ENCODE data around the gene SMC3. TPM values are rescaled to one million over a fixed set of nuclear protein-coding genes. Genes with fewer than 3 reads are reported as not detected.
A peak's percentile ranks its signal among the peaks of the same experiment; 100 is the strongest.
"Not testable (repeated sequence)": the region's sequence is repeated elsewhere in the genome, so short reads cannot be mapped to it uniquely, and the experiment has no call there.

Gene SMC3
- total RNA-seq, 2 experiments from 2014 or later: 81.3 to 86.8 TPM

DNA sequence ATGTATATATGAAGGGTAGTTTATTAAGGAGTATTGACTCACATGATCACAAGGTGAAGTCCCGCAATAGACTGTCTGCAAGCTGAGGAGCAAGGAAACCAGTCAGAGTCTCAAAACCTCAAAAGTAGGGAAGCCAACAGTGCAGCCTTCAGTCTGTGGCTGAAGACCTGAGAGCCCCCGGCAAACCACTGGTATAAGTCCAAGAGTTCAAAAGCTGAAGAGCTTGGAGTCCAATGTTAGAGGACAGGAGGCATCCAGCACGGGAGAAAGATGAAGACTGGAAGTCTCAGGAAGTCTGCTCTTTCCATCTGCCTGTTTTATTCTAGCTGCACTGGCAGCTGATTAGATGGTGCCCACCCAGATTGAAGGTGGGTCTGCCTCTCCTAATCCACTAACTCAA lies 43.3 kb downstream of the SMC3 start:
- not testable (repeated sequence) for DNase-seq; H3K36me3 Mint-ChIP-seq; H3K27me3 Mint-ChIP-seq; H3K9me3 Mint-ChIP-seq (ENCODE audit: low read depth); H3K4me3 Mint-ChIP-seq; ATAC-seq; H3K27ac Mint-ChIP-seq
- H3K4me1 Mint-ChIP-seq: peaks cover 47% of the 10 kb centered on the region
- CTCF ChIA-PET: interaction anchor here (0.6 to 3.0 kb wide), 20 partner anchors 10 to 312 kb away, joined by 3 to 37 read pairs (median 4); no protein-coding TSS in a partner anchor

DNA sequence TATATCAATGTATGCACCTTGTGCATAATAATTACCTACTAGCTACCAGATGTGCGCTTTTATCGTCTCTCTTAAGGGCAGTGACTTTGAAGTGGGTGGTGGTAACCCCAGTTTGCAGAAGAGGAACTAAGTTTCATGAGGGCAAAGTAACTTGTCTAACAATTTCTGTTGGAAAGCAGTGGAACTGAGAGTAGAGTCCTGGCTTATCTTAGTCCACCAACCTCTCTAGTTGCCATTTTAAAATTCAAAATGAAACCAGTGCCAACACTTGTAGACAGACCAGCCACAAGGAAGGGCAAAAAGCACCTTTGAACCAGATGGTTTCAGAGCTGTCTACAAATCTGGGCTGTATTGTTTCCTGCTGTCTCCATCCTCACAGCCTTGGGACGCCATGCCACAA lies 44.6 kb downstream of the SMC3 start:
- ATAC-seq (no peak), DNase-seq (no peak)
- Mint-ChIP-seq H3K27me3 (no peaks in the 10 kb centered on the region), H3K4me3 (no peak overlapping the region), H3K27ac (no peak overlapping the region), H3K9me3 (ENCODE audit: low read depth) (no peaks in the 10 kb centered on the region), H3K4me1 (peaks cover 49% of the 10 kb centered on the region), H3K36me3 (no peaks in the 10 kb centered on the region)
- CTCF ChIA-PET: interaction anchor here (0.7 to 3.0 kb wide), 5 partner anchors 13 to 307 kb away, joined by 3 to 37 read pairs (median 4); no protein-coding TSS in a partner anchor

DNA sequence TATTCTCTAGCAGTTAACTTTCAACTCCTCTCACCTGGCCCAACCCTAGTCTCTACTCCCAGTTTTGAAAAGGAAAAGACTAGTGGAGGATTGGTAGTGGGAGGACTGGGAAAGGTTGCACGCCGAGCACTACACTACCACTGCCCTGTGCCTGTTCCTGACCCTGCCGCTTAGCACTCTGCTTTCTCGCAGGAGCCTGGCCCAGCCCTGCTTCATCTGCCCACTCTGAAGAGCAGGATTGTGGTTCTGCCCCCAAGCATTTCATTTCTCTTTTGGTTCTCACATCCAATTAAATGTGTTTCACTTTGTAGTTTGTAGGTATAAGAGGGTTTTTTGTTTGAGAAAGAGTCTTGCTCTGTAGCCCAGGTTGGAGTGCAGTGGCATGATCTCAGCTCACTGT lies 45.1 kb downstream of the SMC3 start:
- CTCF ChIA-PET: interaction anchor here (0.8 to 3.0 kb wide), 3 partner anchors 13 to 307 kb away, joined by 3 to 37 read pairs (median 4); no protein-coding TSS in a partner anchor
- Mint-ChIP-seq H3K27me3 (no peaks in the 10 kb centered on the region), H3K36me3 (no peaks in the 10 kb centered on the region), H3K9me3 (ENCODE audit: low read depth) (no peaks in the 10 kb centered on the region), H3K4me3 (no peak overlapping the region), H3K4me1 (peaks cover 51% of the 10 kb centered on the region), H3K27ac (no peak overlapping the region)
- no peak for ATAC-seq
- DNase-seq: no peak

DNA sequence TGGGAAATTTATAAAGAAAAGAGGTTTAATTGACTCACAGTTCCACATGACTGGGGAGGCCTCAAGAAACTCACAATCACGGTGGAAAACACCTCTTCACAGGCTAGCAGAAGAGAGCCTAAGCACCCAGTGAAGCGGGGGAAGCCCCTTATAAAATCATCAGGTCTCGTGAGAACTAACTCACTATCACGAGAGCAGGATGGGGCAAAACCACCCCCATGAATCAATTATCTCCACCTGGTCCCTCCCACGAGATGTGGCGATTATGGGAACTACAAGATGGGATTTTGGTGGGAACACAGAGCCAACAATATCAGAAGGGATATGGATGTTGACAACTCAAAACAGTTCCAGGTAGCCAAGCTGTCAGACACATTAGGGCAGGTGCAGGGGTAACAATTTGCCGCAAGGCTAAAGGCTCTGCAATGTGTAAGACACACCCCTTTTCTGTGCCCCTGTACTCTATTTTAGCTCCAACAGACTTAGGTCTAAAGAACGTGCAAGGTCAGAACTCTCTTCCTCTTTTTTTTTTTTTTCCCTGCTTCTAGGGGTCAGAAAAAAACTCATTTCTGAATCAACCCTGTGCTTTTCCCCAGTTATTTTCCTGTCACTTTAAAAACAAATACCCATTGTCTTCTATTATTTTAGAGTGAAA lies 46.0 kb downstream of the SMC3 start:
- no peak for ATAC-seq
- CTCF ChIA-PET: interaction anchor here (0.7 to 1.2 kb wide), 2 partner anchors 59 to 307 kb away, joined by 3 to 5 read pairs; no protein-coding TSS in a partner anchor
- Mint-ChIP-seq H3K36me3 (no peaks in the 10 kb centered on the region), H3K27ac (no peak overlapping the region), H3K4me3 (no peak overlapping the region), H3K9me3 (ENCODE audit: low read depth) (no peaks in the 10 kb centered on the region), H3K27me3 (no peaks in the 10 kb centered on the region), H3K4me1 (peaks cover 57% of the 10 kb centered on the region)
- DNase-seq: no peak

DNA sequence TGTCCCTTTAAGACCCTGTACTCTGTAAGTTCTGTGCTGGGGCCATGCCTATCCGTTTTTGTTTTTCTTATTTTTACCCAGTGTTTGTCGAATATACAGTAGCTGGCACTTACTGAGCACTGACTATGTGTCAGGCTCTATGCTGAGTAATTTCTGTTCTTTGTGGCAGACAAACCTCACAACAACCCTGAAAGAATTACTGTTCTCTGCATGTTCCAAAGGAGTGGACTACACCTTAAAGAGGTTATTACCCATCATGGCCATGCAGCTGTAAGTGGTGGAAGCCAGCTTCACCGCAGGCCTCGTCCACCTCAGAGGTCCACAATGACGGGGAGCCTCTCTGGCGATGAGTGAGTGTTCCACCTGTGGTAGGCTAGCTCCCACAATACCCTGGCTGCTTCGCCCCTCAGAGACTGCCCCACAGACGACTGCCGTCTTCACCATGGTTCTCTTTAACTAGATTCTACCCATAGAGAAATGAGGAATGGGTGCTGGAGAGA lies 46.6 kb downstream of the SMC3 start:
- DNase-seq (peak; percentile 63), ATAC-seq (peak; percentile 59)
- H3K36me3 Mint-ChIP-seq: no peaks in the 10 kb centered on the region
- no peaks in the 10 kb centered on the region for H3K9me3 Mint-ChIP-seq (ENCODE audit: low read depth)
- no peaks in the 10 kb centered on the region for H3K27me3 Mint-ChIP-seq
- CTCF ChIA-PET: interaction anchor here (0.7 to 1.6 kb wide), 3 partner anchors 14 to 307 kb away, joined by 3 to 5 read pairs (median 3); no protein-coding TSS in a partner anchor
- H3K4me3 Mint-ChIP-seq: no peak overlapping the region
- no peak overlapping the region for H3K27ac Mint-ChIP-seq
- H3K4me1 Mint-ChIP-seq: peaks cover 59% of the 10 kb centered on the region

GRCh38 chr10:110615057-110615747 lies 47.7 kb downstream of the SMC3 start:
- CTCF ChIA-PET: interaction anchor here (1.0 to 1.6 kb wide), 3 partner anchors 15 to 66 kb away, joined by 3 read pairs; no protein-coding TSS in a partner anchor
- Mint-ChIP-seq H3K4me1 (peaks cover 57% of the 10 kb centered on the region), H3K27me3 (no peaks in the 10 kb centered on the region), H3K27ac (no peak overlapping the region), H3K9me3 (ENCODE audit: low read depth) (no peaks in the 10 kb centered on the region), H3K4me3 (no peak overlapping the region), H3K36me3 (no peaks in the 10 kb centered on the region)
- DNase-seq (no peak), ATAC-seq (no peak)

GRCh38 chr10:110616493-110617033 lies 49.1 kb downstream of the SMC3 start:
- Mint-ChIP-seq H3K9me3 (ENCODE audit: low read depth) (no peaks in the 10 kb centered on the region), H3K36me3 (no peaks in the 10 kb centered on the region), H3K4me1 (peaks cover 48% of the 10 kb centered on the region), H3K27ac (no peak overlapping the region), H3K27me3 (peaks cover 4% of the 10 kb centered on the region), H3K4me3 (no peak overlapping the region)
- CTCF ChIA-PET: interaction anchor here (1.0 to 1.5 kb wide), 2 partner anchors 36 to 55 kb away, joined by 3 to 5 read pairs; no protein-coding TSS in a partner anchor
- ATAC-seq: no peak
- DNase-seq: no peak

- DNase-seq: no peak
- Mint-ChIP-seq H3K9me3 (ENCODE audit: low read depth) (no peaks in the 10 kb centered on the region), H3K4me1 (peaks cover 40% of the 10 kb centered on the region), H3K27ac (no peak overlapping the region), H3K27me3 (peaks cover 7% of the 10 kb centered on the region), H3K36me3 (no peaks in the 10 kb centered on the region), H3K4me3 (no peak overlapping the region)
- CTCF ChIA-PET: interaction anchor here (0.8 to 1.5 kb wide), 2 partner anchors 54 to 312 kb away, joined by 3 to 5 read pairs; no protein-coding TSS in a partner anchor
- ATAC-seq: no peak
Measured at GRCh38 chr10:110617425-110618229, 50.1 kb downstream of the SMC3 start.

- no peaks in the 10 kb centered on the region for H3K36me3 Mint-ChIP-seq
- no peak overlapping the region for H3K4me3 Mint-ChIP-seq
- ATAC-seq (no peak), DNase-seq (no peak)
- H3K27ac Mint-ChIP-seq: no peak overlapping the region
- H3K9me3 Mint-ChIP-seq (ENCODE audit: low read depth): no peaks in the 10 kb centered on the region
- H3K4me1 Mint-ChIP-seq: peaks cover 36% of the 10 kb centered on the region
- CTCF ChIA-PET: interaction anchor here (0.8 kb wide), 1 partner anchor 313 kb away, joined by 3 read pairs; no protein-coding TSS in a partner anchor
- H3K27me3 Mint-ChIP-seq: peaks cover 7% of the 10 kb centered on the region
Measured at GRCh38 chr10:110618230-110618610, 50.7 kb downstream of the SMC3 start.

- ATAC-seq: no peak
- no peaks in the 10 kb centered on the region for H3K9me3 Mint-ChIP-seq (ENCODE audit: low read depth)
- no peak overlapping the region for H3K4me3 Mint-ChIP-seq
- CTCF ChIA-PET: interaction anchor here (0.5 to 2.2 kb wide), 2 partner anchors 52 to 769 kb away, joined by 3 to 8 read pairs; no protein-coding TSS in a partner anchor
- no peaks in the 10 kb centered on the region for H3K36me3 Mint-ChIP-seq
- DNase-seq: no peak
- peaks cover 14% of the 10 kb centered on the region for H3K27me3 Mint-ChIP-seq
- no peak overlapping the region for H3K27ac Mint-ChIP-seq
- peaks cover 21% of the 10 kb centered on the region for H3K4me1 Mint-ChIP-seq
Measured at GRCh38 chr10:110619514-110620397, 52.3 kb downstream of the SMC3 start.

- H3K9me3 Mint-ChIP-seq (ENCODE audit: low read depth): no peaks in the 10 kb centered on the region
- H3K4me3 Mint-ChIP-seq: no peak overlapping the region
- DNase-seq: no peak
- no peaks in the 10 kb centered on the region for H3K36me3 Mint-ChIP-seq
- H3K27me3 Mint-ChIP-seq: peaks cover 14% of the 10 kb centered on the region
- H3K27ac Mint-ChIP-seq: no peak overlapping the region
- ATAC-seq: no peak
- H3K4me1 Mint-ChIP-seq: peaks cover 16% of the 10 kb centered on the region
- CTCF ChIA-PET: interaction anchor here (0.5 to 2.2 kb wide), 3 partner anchors 10 to 770 kb away, joined by 3 to 8 read pairs (median 4); no protein-coding TSS in a partner anchor
Measured at GRCh38 chr10:110620398-110620719, 52.9 kb downstream of the SMC3 start.

DNA sequence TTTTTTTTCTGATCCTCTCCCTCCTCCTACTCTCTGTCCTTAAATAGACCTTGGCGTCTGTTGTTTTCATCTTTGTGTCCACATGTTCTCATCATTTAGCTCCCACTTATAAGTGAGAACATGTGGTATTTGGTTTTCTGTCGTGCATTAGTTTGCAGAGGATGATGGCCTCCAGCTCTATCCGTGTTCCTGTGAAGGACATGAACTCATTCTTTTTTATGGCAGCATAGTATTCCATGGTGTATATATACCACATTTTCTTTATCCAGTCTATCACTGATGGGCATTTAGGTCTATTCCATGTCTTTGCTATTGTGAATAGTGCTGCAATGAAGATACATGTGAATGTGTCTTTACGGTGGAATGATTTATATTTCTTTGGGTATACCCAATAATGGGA lies 55.8 kb downstream of the SMC3 start:
- not testable (repeated sequence) for H3K4me3 Mint-ChIP-seq; H3K36me3 Mint-ChIP-seq; DNase-seq; H3K4me1 Mint-ChIP-seq; H3K27ac Mint-ChIP-seq; H3K9me3 Mint-ChIP-seq (ENCODE audit: low read depth); ATAC-seq
- peaks cover 22% of the 10 kb centered on the region for H3K27me3 Mint-ChIP-seq
- CTCF ChIA-PET: interaction anchor here (1.4 to 2.5 kb wide), 3 partner anchors 13 to 58 kb away, joined by 4 to 13 read pairs (median 7); no protein-coding TSS in a partner anchor
